ENCODE measurements around the gene RPS6KA2. TPM values are rescaled to one million over a fixed set of nuclear protein-coding genes. Genes with fewer than 3 reads are reported as not detected.
"Not testable (repeated sequence)": the region's sequence is repeated elsewhere in the genome, so short reads cannot be mapped to it uniquely, and the experiment has no call there.

The RPS6KA2 gene
- polyA plus RNA-seq, 1 donor = 12.5 TPM

GRCh38 chr6:166541876-166542579, 85.0 kb downstream of the RPS6KA2 start:
- H3K9me3 ChIP-seq (ENCODE audit: control insufficient read depth, low read depth, low read length) = no peaks in the 10 kb centered on the region
- no peaks in the 10 kb centered on the region for H3K4me1 ChIP-seq (ENCODE audit: control insufficient read depth, insufficient read depth, low read length)
- no peak overlapping the region for H3K27ac ChIP-seq (ENCODE audit: low read length)
- no peaks in the 10 kb centered on the region for H3K36me3 ChIP-seq (ENCODE audit: control insufficient read depth, insufficient read depth, low read length)
- 90% methylated on average over 2 of the region's 12 CpGs for WGBS (ENCODE audit: insufficient coverage, low lambda C conversion rate)
- no peak for DNase-seq
- H3K4me3 ChIP-seq (ENCODE audit: low read length) = no peak overlapping the region
- H3K27me3 ChIP-seq (ENCODE audit: control insufficient read depth, insufficient read depth, low read length) = no peaks in the 10 kb centered on the region

GRCh38 chr6:166541366-166541765, 85.7 kb downstream of the RPS6KA2 start:
- no peak for DNase-seq
- H3K9me3 ChIP-seq (ENCODE audit: control insufficient read depth, low read depth, low read length) = no peaks in the 10 kb centered on the region
- H3K4me1 ChIP-seq (ENCODE audit: control insufficient read depth, insufficient read depth, low read length) = no peaks in the 10 kb centered on the region
- H3K36me3 ChIP-seq (ENCODE audit: control insufficient read depth, insufficient read depth, low read length) = no peaks in the 10 kb centered on the region
- no peak overlapping the region for H3K27ac ChIP-seq (ENCODE audit: low read length)
- H3K4me3 ChIP-seq (ENCODE audit: low read length) = no peak overlapping the region
- H3K27me3 ChIP-seq (ENCODE audit: control insufficient read depth, insufficient read depth, low read length) = no peaks in the 10 kb centered on the region
- 100% methylated on average over 2 of the region's 12 CpGs for WGBS (ENCODE audit: insufficient coverage, low lambda C conversion rate)

GRCh38 chr6:166540631-166541331, 86.3 kb downstream of the RPS6KA2 start:
- Histone ChIP-seq H3K36me3 (ENCODE audit: control insufficient read depth, insufficient read depth, low read length) (no peaks in the 10 kb centered on the region), H3K4me1 (ENCODE audit: control insufficient read depth, insufficient read depth, low read length) (no peaks in the 10 kb centered on the region), H3K27me3 (ENCODE audit: control insufficient read depth, insufficient read depth, low read length) (no peaks in the 10 kb centered on the region), H3K4me3 (ENCODE audit: low read length) (no peak overlapping the region), H3K27ac (ENCODE audit: low read length) (no peak overlapping the region), H3K9me3 (ENCODE audit: control insufficient read depth, low read depth, low read length) (no peaks in the 10 kb centered on the region)
- WGBS (ENCODE audit: insufficient coverage, low lambda C conversion rate) = 92% methylated on average over 2 of the region's 18 CpGs
- DNase-seq = no peak

GRCh38 chr6:166539543-166539942, 87.5 kb downstream of the RPS6KA2 start:
- Histone ChIP-seq H3K9me3 (ENCODE audit: control insufficient read depth, low read depth, low read length) (no peaks in the 10 kb centered on the region), H3K36me3 (ENCODE audit: control insufficient read depth, insufficient read depth, low read length) (no peaks in the 10 kb centered on the region), H3K4me1 (ENCODE audit: control insufficient read depth, insufficient read depth, low read length) (no peaks in the 10 kb centered on the region), H3K27ac (ENCODE audit: low read length) (no peak overlapping the region), H3K27me3 (ENCODE audit: control insufficient read depth, insufficient read depth, low read length) (no peaks in the 10 kb centered on the region), H3K4me3 (ENCODE audit: low read length) (no peak overlapping the region)
- no peak for DNase-seq
- no CpG with 5 or more reads among the region's 4 CpGs for WGBS (ENCODE audit: insufficient coverage, low lambda C conversion rate)

- no CpG with 5 or more reads among the region's 9 CpGs for WGBS (ENCODE audit: insufficient coverage, low lambda C conversion rate)
- H3K36me3 ChIP-seq (ENCODE audit: control insufficient read depth, insufficient read depth, low read length); H3K27ac ChIP-seq (ENCODE audit: low read length): not testable (repeated sequence)
These were observed 88.1 kb downstream of the RPS6KA2 start for GRCh38 chr6:166539011-166539385.

GRCh38 chr6:166538297-166539010, 88.6 kb downstream of the RPS6KA2 start:
- no peak overlapping the region for H3K27ac ChIP-seq (ENCODE audit: low read length)
- DNase-seq = no peak

More at GRCh38 chr6:166539011-166539385, 88.1 kb downstream of the RPS6KA2 start:
- DNase-seq; H3K9me3 ChIP-seq (ENCODE audit: control insufficient read depth, low read depth, low read length); H3K4me3 ChIP-seq (ENCODE audit: low read length); H3K4me1 ChIP-seq (ENCODE audit: control insufficient read depth, insufficient read depth, low read length); H3K27me3 ChIP-seq (ENCODE audit: control insufficient read depth, insufficient read depth, low read length): not testable (repeated sequence)

GRCh38 chr6:166534658-166535406, 92.2 kb downstream of the RPS6KA2 start:
- Histone ChIP-seq H3K27me3 (ENCODE audit: control insufficient read depth, insufficient read depth, low read length) (no peaks in the 10 kb centered on the region), H3K4me1 (ENCODE audit: control insufficient read depth, insufficient read depth, low read length) (no peaks in the 10 kb centered on the region), H3K9me3 (ENCODE audit: control insufficient read depth, low read depth, low read length) (no peaks in the 10 kb centered on the region), H3K36me3 (ENCODE audit: control insufficient read depth, insufficient read depth, low read length) (no peaks in the 10 kb centered on the region), H3K27ac (ENCODE audit: low read length) (no peak overlapping the region), H3K4me3 (ENCODE audit: low read length) (no peak overlapping the region)
- no peak for DNase-seq
- WGBS (ENCODE audit: insufficient coverage, low lambda C conversion rate) = 90% methylated on average over 2 of the region's 17 CpGs

More at GRCh38 chr6:166538297-166539010, 88.6 kb downstream of the RPS6KA2 start:
- WGBS (ENCODE audit: insufficient coverage, low lambda C conversion rate) = 90% methylated on average over 2 of the region's 17 CpGs
- Histone ChIP-seq H3K9me3 (ENCODE audit: control insufficient read depth, low read depth, low read length) (no peaks in the 10 kb centered on the region), H3K4me3 (ENCODE audit: low read length) (no peak overlapping the region), H3K4me1 (ENCODE audit: control insufficient read depth, insufficient read depth, low read length) (no peaks in the 10 kb centered on the region), H3K36me3 (ENCODE audit: control insufficient read depth, insufficient read depth, low read length) (no peaks in the 10 kb centered on the region), H3K27me3 (ENCODE audit: control insufficient read depth, insufficient read depth, low read length) (no peaks in the 10 kb centered on the region)

- no peak overlapping the region for H3K4me3 ChIP-seq (ENCODE audit: low read length)
- H3K9me3 ChIP-seq (ENCODE audit: control insufficient read depth, low read depth, low read length) = no peaks in the 10 kb centered on the region
- no peaks in the 10 kb centered on the region for H3K4me1 ChIP-seq (ENCODE audit: control insufficient read depth, insufficient read depth, low read length)
- no peaks in the 10 kb centered on the region for H3K36me3 ChIP-seq (ENCODE audit: control insufficient read depth, insufficient read depth, low read length)
- H3K27me3 ChIP-seq (ENCODE audit: control insufficient read depth, insufficient read depth, low read length) = no peaks in the 10 kb centered on the region
- no CpG with 5 or more reads among the region's 15 CpGs for WGBS (ENCODE audit: insufficient coverage, low lambda C conversion rate)
- DNase-seq = no peak
- no peak overlapping the region for H3K27ac ChIP-seq (ENCODE audit: low read length)
These were observed 93.7 kb downstream of the RPS6KA2 start for GRCh38 chr6:166533205-166533824.

GRCh38 chr6:166532302-166532701, 94.7 kb downstream of the RPS6KA2 start:
- Histone ChIP-seq H3K9me3 (ENCODE audit: control insufficient read depth, low read depth, low read length) (no peaks in the 10 kb centered on the region), H3K4me3 (ENCODE audit: low read length) (no peak overlapping the region), H3K27me3 (ENCODE audit: control insufficient read depth, insufficient read depth, low read length) (no peaks in the 10 kb centered on the region), H3K36me3 (ENCODE audit: control insufficient read depth, insufficient read depth, low read length) (no peaks in the 10 kb centered on the region), H3K4me1 (ENCODE audit: control insufficient read depth, insufficient read depth, low read length) (no peaks in the 10 kb centered on the region), H3K27ac (ENCODE audit: low read length) (no peak overlapping the region)
- DNase-seq = no peak
- 100% methylated on average over 1 of the region's 12 CpGs for WGBS (ENCODE audit: insufficient coverage, low lambda C conversion rate)
